ENCODE measurements around the gene RHBDL1. TPM values are rescaled to one million over a fixed set of nuclear protein-coding genes. Genes with fewer than 3 reads are reported as not detected.
"Not testable (repeated sequence)": the region's sequence is repeated elsewhere in the genome, so short reads cannot be mapped to it uniquely, and the experiment has no call there.

Gene RHBDL1
- total RNA-seq, 1 donor from 2014 or later = 2.0 TPM

DNA sequence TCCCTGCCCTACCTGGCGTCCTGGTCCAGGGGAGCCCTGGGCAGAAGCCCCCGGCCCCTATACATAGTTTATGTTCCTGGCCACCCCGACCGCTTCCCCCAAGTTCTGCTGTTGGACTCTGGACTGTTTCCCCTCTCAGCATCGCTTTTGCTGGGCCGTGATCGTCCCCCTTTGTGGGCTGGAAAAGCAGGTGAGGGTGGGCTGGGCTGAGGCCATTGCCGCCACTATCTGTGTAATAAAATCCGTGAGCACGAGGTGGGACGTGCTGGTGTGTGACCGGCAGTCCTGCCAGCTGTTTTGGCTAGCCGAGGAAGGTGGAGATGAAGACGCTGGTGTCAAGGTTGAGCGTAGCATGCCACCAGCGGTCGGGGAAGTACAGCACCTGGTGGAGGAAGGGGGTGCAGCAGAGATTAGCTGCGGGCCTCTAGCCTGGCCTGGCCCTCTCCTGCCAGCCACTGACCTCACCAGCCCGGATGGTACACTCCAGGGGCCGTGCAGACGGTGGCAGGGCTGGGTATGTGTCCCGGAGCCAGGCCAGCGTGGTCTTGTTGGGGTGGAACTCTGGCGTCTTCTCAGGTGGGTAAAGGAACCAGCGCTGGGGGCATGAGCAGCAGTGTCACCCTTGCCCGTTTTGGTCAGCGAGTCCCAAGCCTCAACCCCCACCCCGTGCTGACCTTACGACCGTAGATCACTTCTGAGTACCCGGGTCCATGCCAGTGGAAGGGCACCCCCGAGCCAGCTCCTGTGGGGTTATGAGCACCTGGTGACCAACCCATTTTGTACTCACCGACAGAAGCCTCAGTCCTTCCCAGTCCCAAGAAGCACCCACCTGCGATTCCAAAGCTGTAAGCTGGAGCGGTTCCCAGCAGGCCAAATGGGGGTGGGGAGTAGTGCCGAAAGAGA lies 7.3 kb downstream of the RHBDL1 start:
- FAIRE-seq (no peak), DNase-seq (ENCODE audit: low spot score in 2 of 2) (no peak)

DNA sequence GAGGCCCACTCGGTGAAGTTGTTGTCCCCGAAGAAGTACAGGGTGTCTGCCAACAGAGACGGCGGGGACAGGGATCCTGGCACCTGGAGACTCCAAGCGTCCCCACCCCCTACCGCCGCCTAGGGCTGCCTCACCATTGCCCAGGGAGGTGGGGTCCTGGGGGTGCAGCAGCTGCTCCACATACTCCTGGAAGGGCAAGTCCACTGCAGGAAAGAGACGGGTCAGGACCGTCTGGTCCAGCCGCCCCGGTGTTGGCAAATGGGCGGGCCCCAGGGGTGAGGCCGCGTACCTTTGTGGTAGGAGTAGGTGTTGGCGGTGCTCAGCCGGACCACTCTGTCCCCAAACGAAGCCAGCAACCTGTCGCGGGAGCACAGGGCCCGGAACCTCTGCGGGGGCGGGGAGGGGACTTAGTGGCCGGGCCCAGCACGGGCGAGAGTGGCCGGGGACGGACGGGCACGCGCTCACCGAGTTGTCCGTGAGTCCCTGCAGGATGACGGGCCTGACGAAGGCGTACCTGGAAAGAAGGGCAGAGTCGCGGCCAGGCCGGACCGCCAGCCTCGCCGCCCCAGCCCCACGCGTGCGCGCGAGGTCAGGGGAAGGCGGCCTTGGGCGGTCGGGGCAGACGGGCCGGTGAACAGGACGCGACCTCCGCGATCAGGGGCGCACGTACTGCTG lies 8.1 kb downstream of the RHBDL1 start:
- FAIRE-seq (no peak), DNase-seq (ENCODE audit: low spot score in 2 of 2) (no peak)

DNA sequence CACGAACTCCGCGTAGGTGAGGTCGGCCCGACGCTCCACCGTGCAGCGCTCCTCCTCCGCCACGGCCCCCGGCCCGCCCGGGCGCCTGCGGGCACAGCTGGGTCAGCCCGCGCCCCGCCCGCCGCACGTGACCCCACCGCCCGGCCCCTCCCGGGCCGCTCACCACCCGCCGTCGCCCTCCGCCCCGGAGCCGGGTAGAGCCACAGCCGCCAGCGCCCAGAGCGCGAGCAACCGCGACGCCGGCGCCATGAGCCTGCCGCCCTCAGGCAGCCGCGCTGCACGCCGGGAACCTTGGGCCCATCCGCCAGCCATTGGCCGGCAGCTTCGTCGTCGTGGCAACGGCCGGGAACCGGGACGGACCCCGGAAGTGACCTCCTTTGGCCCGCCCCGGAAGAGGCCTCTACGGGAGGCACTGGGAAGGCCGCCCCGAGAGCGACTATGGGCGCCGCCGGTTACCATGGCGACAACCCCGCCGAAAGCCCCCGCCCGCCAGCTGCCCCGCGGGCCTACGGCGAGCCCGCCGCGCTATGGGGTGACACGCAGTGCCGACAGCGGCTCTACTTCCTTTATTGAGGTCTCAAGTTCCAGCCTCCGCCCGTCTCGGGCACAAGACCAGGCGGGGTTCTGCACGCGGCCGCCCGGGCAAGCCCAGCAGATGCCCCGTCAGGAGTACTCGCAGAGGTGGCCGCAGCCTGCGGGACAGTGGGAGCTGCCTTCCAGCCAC lies 8.8 kb downstream of the RHBDL1 start, which contains the start of gene JMJD8:
Gene JMJD8, minus strand, starts transcription at position 264 of the 724 bp plus-strand sequence. Its CDS starts 15 bp downstream, at position 249.
- DNase-seq (ENCODE audit: low spot score in 2 of 2) (peak; percentile 99), FAIRE-seq (no peak)

- DNase-seq (ENCODE audit: low spot score in 2 of 2) (no peak), FAIRE-seq (no peak)
Observed at GRCh38 chr16:684961-685696, 9.7 kb downstream of the RHBDL1 start.

GRCh38 chr16:685967-686366 lies 10.5 kb downstream of the RHBDL1 start:
- FAIRE-seq (no peak), DNase-seq (ENCODE audit: low spot score in 2 of 2) (no peak)

DNA sequence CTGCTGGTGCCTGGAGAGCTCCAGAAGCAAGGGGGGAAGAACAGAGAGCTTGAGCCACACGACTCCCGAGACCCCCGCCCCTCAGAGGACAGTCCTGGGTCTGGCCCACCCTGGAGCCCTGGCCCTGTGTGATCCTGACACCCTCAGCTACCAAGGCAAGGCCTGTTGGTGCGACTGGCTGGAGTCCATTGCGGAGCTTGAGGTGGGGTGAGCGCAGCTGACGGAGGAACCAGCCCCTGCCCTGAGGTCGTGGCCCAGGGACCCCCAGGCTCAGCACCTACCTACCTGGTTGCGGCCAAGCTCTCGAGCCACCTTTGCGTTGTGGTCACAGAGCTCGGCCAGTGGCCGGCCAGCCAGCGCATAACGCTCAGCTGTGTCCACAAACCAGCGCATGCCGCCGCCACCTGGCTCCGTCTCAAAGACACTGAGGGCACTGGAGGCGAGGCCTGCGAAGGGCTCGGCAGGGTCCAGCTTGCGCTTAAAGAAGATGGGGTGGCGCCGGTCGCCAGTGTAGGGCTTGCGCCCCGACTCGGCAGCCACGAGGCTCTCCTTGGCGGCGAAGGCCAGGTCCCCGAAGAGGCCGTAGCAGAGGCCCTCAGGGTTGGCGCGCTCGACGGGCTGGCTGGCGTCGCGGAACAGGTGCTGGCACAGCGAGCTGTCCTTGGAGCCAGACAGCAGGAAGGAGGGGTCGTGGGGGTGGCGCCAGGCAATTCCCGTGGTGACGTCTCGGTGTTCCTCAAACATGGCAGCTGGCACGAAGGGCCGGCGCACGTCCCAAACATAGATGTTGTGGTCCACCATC lies 11.2 kb downstream of the RHBDL1 start:
- no peak for DNase-seq (ENCODE audit: low spot score in 2 of 2)
- FAIRE-seq = no peak

DNA sequence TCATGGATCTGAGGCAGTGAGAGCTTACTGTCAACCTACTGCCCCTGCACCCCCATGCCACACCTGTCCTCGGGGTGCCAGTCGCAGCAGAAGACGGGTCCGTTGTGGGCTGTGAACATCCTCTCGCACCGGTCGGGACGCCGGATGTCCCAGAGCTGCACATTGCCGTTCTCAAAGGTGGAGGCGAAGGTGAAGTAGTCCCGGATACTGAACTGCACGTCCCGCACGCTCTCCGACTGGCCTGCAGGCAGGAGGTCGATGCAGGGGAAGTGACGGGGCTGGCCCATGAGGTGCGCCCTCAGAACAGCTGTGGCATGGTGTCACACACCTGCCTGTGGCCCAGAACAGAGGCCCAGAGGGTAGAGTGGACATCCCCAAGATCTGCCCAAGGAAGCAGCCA lies 12.0 kb downstream of the RHBDL1 start:
- FAIRE-seq (no peak), DNase-seq (ENCODE audit: low spot score in 2 of 2) (no peak)

GRCh38 chr16:689175-689897 lies 13.9 kb downstream of the RHBDL1 start:
- DNase-seq (ENCODE audit: low spot score in 2 of 2) = no peak
- FAIRE-seq = no peak

DNA sequence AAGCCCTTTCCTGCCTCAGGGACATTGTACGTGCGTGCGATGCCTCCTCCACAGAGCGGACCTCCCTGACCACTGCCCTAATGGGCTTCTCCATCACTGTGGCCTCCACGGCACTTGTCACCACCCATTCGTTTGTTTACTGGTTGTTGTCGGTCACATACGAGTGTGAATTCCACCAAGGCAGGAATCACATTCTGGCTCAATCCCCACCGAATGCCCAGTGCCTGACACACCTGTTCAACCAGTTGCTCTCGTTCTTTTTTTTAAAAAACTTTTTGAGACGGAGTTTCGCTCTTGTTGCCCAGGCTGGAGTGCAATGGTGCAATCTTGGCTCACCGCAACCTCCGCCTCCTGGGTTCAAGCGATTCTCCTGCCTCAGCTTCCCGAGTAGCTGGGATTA lies 15.8 kb downstream of the RHBDL1 start:
- not testable (repeated sequence) for FAIRE-seq; DNase-seq (ENCODE audit: low spot score in 2 of 2)

DNA sequence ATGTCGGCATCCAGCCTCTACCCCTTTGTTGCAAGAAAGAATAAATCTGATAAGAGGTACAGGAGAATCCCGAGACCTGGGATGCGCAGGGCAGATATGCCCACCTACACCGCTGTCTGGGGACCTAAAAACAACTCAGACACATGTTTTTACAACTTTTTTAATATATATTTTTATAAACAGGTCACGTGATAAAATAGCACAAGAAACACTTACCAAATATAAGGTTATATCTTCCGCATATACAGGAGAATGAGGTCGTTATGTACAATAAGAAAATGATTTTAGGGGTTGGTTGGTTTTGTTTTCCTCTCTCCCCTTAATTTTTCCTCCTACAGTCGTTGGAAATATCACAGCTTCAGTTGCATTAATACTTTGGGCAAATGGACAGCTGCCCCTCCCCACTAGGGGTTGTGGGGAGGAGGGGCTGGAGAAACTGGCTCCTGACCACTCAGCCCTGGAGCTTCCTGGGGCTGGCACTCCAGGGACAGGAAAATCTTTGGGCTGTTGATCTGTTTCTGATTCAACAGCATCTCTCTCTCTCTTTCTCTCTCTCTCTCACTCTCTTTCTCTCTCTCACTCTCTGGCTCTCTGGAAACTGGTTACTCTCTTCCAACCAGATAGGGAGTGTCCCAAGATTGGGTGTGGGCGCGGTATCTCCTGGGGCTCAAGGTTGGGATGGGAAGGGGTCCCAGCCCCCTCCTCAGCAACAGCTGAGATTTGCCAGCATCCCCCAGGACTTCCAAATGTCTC lies 17.1 kb downstream of the RHBDL1 start:
- DNase-seq (ENCODE audit: low spot score in 2 of 2) (no peak), FAIRE-seq (no peak)

- DNase-seq (ENCODE audit: low spot score in 2 of 2) (no peak), FAIRE-seq (no peak)
Observed at GRCh38 chr16:693364-693763, 17.9 kb downstream of the RHBDL1 start.

- FAIRE-seq (no peak), DNase-seq (ENCODE audit: low spot score in 2 of 2) (no peak)
Observed at GRCh38 chr16:693766-694165, 18.3 kb downstream of the RHBDL1 start.

- DNase-seq (ENCODE audit: low spot score in 2 of 2) = no peak
- no peak for FAIRE-seq
Observed at GRCh38 chr16:694187-694862, 18.9 kb downstream of the RHBDL1 start.

- FAIRE-seq = no peak
- DNase-seq (ENCODE audit: low spot score in 2 of 2) = no peak
Observed at GRCh38 chr16:694863-695354, 19.4 kb downstream of the RHBDL1 start.

GRCh38 chr16:695355-696089 lies 20.1 kb downstream of the RHBDL1 start:
- FAIRE-seq = no peak
- peak in 1 of 2 donors; percentile 53 for DNase-seq (ENCODE audit: low spot score in 2 of 2)

DNA sequence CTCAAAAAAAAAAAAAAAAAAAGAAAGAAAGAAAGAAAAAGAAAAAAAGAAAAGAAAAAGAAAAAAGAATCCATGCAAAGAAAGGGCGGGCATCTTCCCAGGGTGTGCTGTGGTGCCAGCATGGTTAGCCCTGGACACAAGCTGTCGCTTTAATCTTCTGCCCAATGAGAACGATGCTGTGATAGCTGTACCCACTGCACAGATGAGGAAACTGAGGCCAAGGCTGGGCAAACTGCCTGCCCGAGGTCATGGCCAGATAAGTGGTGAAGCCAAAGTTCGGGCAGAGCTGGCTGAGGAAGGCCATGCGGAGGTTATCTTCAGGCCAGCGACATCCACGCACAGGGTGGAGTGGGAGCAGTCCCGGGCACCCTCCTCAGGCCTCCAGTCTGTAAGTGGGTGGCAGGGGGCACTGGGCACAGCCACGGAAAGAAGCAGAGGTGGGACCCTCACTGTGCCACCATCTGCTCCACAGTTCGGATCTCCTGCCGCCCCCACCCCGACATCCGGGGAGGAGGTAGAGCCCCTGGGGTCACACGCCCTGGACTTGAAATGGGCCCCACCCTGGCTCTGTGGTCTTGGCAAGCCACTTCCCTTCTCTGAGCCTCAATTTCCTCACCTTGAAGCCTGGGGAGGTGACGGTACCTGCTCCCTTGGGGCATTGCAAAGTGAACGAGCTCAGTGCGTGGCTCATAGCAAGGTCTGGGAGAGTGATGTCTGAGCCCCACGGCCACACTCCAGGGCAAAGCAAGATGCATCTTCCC lies 23.6 kb downstream of the RHBDL1 start:
- DNase-seq (ENCODE audit: low spot score in 2 of 2) (no peak), FAIRE-seq (no peak)

Data from frontal cortex (tissue), 4 donors.